ENCODE results near the gene FGF12.

FGF12 gene

DNA sequence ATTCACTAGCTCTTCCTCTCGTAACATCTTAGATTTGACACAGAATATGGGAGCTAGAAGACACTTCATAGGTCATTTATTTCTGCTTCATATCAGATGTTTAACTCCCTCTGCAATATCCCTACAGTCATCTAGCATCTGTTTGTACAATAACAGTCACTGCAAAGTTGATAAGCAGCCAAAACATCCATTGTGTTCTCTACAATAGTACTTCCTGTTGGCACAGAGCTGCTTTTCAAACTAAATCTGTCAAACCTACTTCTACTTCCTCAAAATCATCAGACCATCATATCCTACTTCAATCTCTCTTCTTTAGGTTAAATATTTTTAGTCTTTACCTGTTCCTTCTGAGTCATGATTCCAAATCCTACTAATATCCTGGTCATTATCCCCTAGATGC is 233.2 kb downstream of the FGF12 start:
- WGBS = 92% methylated on average over 1 of the region's 1 CpG
- Histone ChIP-seq H3K9me3 (ENCODE audit: insufficient read depth, low read depth, low read length) (no peaks in the 10 kb centered on the region), H3K4me1 (ENCODE audit: insufficient read depth, low read length) (no peaks in the 10 kb centered on the region), H3K27ac (ENCODE audit: low read depth, low read length) (no peak overlapping the region), H3K36me3 (ENCODE audit: insufficient read depth, low read length) (no peaks in the 10 kb centered on the region), H3K9ac (ENCODE audit: low read depth, low read length) (no peak overlapping the region), H3K4me3 (ENCODE audit: low read length) (no peak overlapping the region), H3K27me3 (ENCODE audit: insufficient read depth, low read length) (no peaks in the 10 kb centered on the region)

GRCh38 chr3:192490720-192491119 is 236.6 kb downstream of the FGF12 start:
- no peak overlapping the region for H3K9ac ChIP-seq (ENCODE audit: low read depth, low read length)
- H3K4me1 ChIP-seq (ENCODE audit: insufficient read depth, low read length) = no peaks in the 10 kb centered on the region
- no peak overlapping the region for H3K27ac ChIP-seq (ENCODE audit: low read depth, low read length)
- no peaks in the 10 kb centered on the region for H3K9me3 ChIP-seq (ENCODE audit: insufficient read depth, low read depth, low read length)
- 97% methylated on average over 3 of the region's 4 CpGs for WGBS
- H3K27me3 ChIP-seq (ENCODE audit: insufficient read depth, low read length) = no peaks in the 10 kb centered on the region
- no peaks in the 10 kb centered on the region for H3K36me3 ChIP-seq (ENCODE audit: insufficient read depth, low read length)
- H3K4me3 ChIP-seq (ENCODE audit: low read length) = no peak overlapping the region

- Histone ChIP-seq H3K36me3 (ENCODE audit: insufficient read depth, low read length) (no peaks in the 10 kb centered on the region), H3K9me3 (ENCODE audit: insufficient read depth, low read depth, low read length) (no peaks in the 10 kb centered on the region), H3K27me3 (ENCODE audit: insufficient read depth, low read length) (no peaks in the 10 kb centered on the region), H3K4me1 (ENCODE audit: insufficient read depth, low read length) (no peaks in the 10 kb centered on the region), H3K27ac (ENCODE audit: low read depth, low read length) (no peak overlapping the region), H3K4me3 (ENCODE audit: low read length) (no peak overlapping the region), H3K9ac (ENCODE audit: low read depth, low read length) (no peak overlapping the region)
- WGBS = 88% methylated on average over 1 of the region's 2 CpGs
These were observed 237.8 kb downstream of the FGF12 start for GRCh38 chr3:192489579-192489978.

DNA sequence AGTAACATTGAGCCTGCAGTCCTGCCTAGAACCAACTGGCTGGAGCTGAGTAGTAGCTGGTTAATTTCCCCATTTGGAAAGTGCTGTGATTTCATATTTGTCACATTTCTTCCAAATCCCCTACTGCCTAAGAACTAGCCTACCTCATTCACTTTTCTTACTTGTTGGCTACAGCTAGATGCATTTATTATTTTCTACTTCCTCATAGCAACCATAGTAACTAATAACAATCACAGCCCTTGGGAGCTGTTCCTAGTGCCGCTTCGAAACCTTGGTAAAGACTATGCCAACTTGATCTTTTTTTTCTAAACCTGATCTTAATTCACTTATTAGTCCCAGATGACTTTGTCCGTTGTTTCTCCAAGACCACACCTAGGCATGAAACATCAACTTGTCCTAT is 240.3 kb downstream of the FGF12 start:
- Histone ChIP-seq H3K4me3 (ENCODE audit: low read length) (no peak overlapping the region), H3K36me3 (ENCODE audit: insufficient read depth, low read length) (no peaks in the 10 kb centered on the region), H3K9me3 (ENCODE audit: insufficient read depth, low read depth, low read length) (no peaks in the 10 kb centered on the region), H3K9ac (ENCODE audit: low read depth, low read length) (no peak overlapping the region), H3K4me1 (ENCODE audit: insufficient read depth, low read length) (no peaks in the 10 kb centered on the region), H3K27ac (ENCODE audit: low read depth, low read length) (no peak overlapping the region), H3K27me3 (ENCODE audit: insufficient read depth, low read length) (no peaks in the 10 kb centered on the region)
- WGBS = 93% methylated on average over 3 of the region's 3 CpGs

DNA sequence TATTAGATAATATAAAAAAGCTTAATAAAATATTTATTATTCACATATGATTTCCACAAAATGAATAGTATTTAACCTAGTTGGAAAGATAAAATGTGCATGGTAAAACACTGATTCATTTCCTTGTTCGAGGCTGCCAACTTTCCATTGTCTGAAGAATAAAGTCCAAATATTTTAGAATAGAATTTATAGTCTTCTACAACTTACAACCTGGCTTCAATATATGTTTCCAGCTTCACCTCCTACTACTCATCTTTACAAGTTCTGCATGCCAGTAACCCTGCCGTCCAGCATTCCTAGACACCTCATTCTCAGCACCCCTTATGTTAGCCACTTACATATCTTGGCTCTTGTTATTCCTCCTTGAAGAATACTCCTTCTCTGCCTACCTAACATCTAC is 244.5 kb downstream of the FGF12 start:
- WGBS = 83% methylated on average over 1 of the region's 2 CpGs
- no peak overlapping the region for H3K4me3 ChIP-seq (ENCODE audit: low read length)
- H3K9ac ChIP-seq (ENCODE audit: low read depth, low read length) = no peak overlapping the region
- H3K27ac ChIP-seq (ENCODE audit: low read depth, low read length) = no peak overlapping the region
- no peaks in the 10 kb centered on the region for H3K36me3 ChIP-seq (ENCODE audit: insufficient read depth, low read length)
- H3K4me1 ChIP-seq (ENCODE audit: insufficient read depth, low read length) = no peaks in the 10 kb centered on the region
- no peaks in the 10 kb centered on the region for H3K9me3 ChIP-seq (ENCODE audit: insufficient read depth, low read depth, low read length)
- no peaks in the 10 kb centered on the region for H3K27me3 ChIP-seq (ENCODE audit: insufficient read depth, low read length)

GRCh38 chr3:192482391-192482790 is 244.9 kb downstream of the FGF12 start:
- Histone ChIP-seq H3K4me1 (ENCODE audit: insufficient read depth, low read length) (no peaks in the 10 kb centered on the region), H3K9me3 (ENCODE audit: insufficient read depth, low read depth, low read length) (no peaks in the 10 kb centered on the region), H3K27me3 (ENCODE audit: insufficient read depth, low read length) (no peaks in the 10 kb centered on the region), H3K4me3 (ENCODE audit: low read length) (no peak overlapping the region), H3K27ac (ENCODE audit: low read depth, low read length) (no peak overlapping the region), H3K36me3 (ENCODE audit: insufficient read depth, low read length) (no peaks in the 10 kb centered on the region), H3K9ac (ENCODE audit: low read depth, low read length) (no peak overlapping the region)
- 91% methylated on average over 6 of the region's 7 CpGs for WGBS

- no peak overlapping the region for H3K4me3 ChIP-seq (ENCODE audit: low read length)
- no peaks in the 10 kb centered on the region for H3K27me3 ChIP-seq (ENCODE audit: insufficient read depth, low read length)
- no peak overlapping the region for H3K9ac ChIP-seq (ENCODE audit: low read depth, low read length)
- 91% methylated on average over 5 of the region's 5 CpGs for WGBS
- no peaks in the 10 kb centered on the region for H3K4me1 ChIP-seq (ENCODE audit: insufficient read depth, low read length)
- H3K27ac ChIP-seq (ENCODE audit: low read depth, low read length) = no peak overlapping the region
- no peaks in the 10 kb centered on the region for H3K36me3 ChIP-seq (ENCODE audit: insufficient read depth, low read length)
- no peaks in the 10 kb centered on the region for H3K9me3 ChIP-seq (ENCODE audit: insufficient read depth, low read depth, low read length)
These were observed 245.7 kb downstream of the FGF12 start for GRCh38 chr3:192481638-192482037.

DNA sequence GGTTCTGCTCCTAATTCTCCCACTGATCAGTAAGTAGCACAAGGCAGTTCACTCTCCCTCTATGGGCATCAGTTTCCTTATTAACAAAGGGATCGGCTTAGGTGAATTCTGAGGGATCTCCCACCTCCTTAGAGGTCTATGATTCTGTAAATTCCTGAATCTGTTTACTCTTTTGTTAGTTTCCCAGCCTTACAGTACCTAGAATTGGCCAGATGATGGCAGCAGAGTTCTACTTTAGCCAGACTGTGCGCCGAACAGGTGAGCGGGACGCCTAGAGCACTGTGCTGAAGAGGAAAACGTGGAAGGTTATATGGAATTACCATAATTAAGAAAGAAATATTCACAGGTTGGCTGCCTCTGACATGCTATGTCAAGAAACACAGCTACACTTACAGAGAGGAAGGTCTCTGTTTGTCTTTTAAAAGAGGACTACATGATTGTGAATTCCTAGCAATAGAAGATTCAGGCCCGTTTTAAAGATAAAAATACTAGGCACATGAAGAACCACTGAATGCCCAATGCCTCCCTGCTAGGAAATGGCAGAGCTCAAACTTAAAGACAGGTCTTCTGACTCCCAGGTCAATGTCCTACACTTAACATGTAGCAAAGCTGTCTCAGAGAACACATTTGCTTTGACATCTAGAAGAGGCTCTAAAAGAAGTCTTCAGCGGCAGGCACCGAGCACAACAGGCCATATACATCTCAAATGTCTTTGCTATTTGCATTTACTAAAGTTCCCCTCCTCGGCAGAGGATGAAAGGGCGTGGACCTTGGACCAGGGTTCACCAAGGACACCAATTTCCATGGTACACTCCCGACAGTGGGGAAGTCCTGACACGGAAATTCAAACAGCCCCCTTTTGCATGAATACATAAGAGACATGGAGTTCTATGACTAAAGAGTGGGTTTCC is 259.9 kb downstream of the FGF12 start:
- 45% methylated on average over 12 of the region's 13 CpGs for whole genome bisulfite sequencing
- H3K9me3 ChIP-seq (ENCODE audit: insufficient read depth, low read depth, low read length) = no peaks in the 10 kb centered on the region
- H3K27ac ChIP-seq (ENCODE audit: low read depth, low read length) = no peak overlapping the region
- H3K4me3 ChIP-seq (ENCODE audit: low read length) = no peak overlapping the region
- H3K27me3 ChIP-seq (ENCODE audit: insufficient read depth, low read length) = 0 out of 2 replicates have a peak, but pooled peaks cover 2% of the 10 kb centered on the region
- no peaks in the 10 kb centered on the region for H3K36me3 ChIP-seq (ENCODE audit: insufficient read depth, low read length)
- no peak overlapping the region for H3K9ac ChIP-seq (ENCODE audit: low read depth, low read length)
- no peaks in the 10 kb centered on the region for H3K4me1 ChIP-seq (ENCODE audit: insufficient read depth, low read length)

DNA sequence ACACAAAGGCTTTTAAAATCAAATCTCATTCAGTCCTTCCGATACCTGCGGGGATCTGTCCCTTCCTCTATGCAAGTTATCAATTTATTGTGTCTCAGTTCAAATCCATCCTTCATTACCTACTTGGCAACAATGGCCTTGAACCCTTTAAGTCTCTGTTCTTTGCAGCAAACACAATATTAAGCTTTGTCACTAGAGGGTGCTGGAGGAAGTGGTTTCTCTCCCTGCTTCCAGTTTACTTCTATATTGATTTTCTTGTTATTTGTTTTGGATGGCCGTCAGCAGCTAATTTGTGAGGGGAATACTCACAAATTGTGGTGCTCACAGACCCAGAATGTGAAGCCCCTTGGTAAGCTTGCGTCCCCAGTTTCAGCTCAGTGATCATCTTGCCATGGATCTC is 278.3 kb downstream of the FGF12 start:
- Histone ChIP-seq H3K9me3 (ENCODE audit: insufficient read depth, low read depth, low read length) (no peaks in the 10 kb centered on the region), H3K27ac (ENCODE audit: low read depth, low read length) (no peak overlapping the region), H3K4me1 (ENCODE audit: insufficient read depth, low read length) (peaks cover 17% of the 10 kb centered on the region), H3K9ac (ENCODE audit: low read depth, low read length) (no peak overlapping the region), H3K27me3 (ENCODE audit: insufficient read depth, low read length) (no peaks in the 10 kb centered on the region), H3K36me3 (ENCODE audit: insufficient read depth, low read length) (no peaks in the 10 kb centered on the region), H3K4me3 (ENCODE audit: low read length) (no peak overlapping the region)
- WGBS = 92% methylated on average over 4 of the region's 4 CpGs

GRCh38 chr3:192445770-192446644 is 281.3 kb downstream of the FGF12 start:
- H3K36me3 ChIP-seq (ENCODE audit: insufficient read depth, low read length) = no peaks in the 10 kb centered on the region
- H3K27ac ChIP-seq (ENCODE audit: low read depth, low read length) = no peak overlapping the region
- no peaks in the 10 kb centered on the region for H3K27me3 ChIP-seq (ENCODE audit: insufficient read depth, low read length)
- peaks cover 17% of the 10 kb centered on the region for H3K4me1 ChIP-seq (ENCODE audit: insufficient read depth, low read length)
- whole genome bisulfite sequencing = 85% methylated on average over 10 of the region's 10 CpGs
- H3K9me3 ChIP-seq (ENCODE audit: insufficient read depth, low read depth, low read length) = no peaks in the 10 kb centered on the region
- H3K4me3 ChIP-seq (ENCODE audit: low read length) = no peak overlapping the region
- no peak overlapping the region for H3K9ac ChIP-seq (ENCODE audit: low read depth, low read length)

GRCh38 chr3:192444791-192445106 is 282.6 kb downstream of the FGF12 start:
- H3K27me3 ChIP-seq (ENCODE audit: insufficient read depth, low read length) = no peaks in the 10 kb centered on the region
- 46% methylated on average over 4 of the region's 4 CpGs for WGBS
- peaks cover 17% of the 10 kb centered on the region for H3K4me1 ChIP-seq (ENCODE audit: insufficient read depth, low read length)
- H3K36me3 ChIP-seq (ENCODE audit: insufficient read depth, low read length) = no peaks in the 10 kb centered on the region
- no peak overlapping the region for H3K27ac ChIP-seq (ENCODE audit: low read depth, low read length)
- no peak overlapping the region for H3K9ac ChIP-seq (ENCODE audit: low read depth, low read length)
- H3K9me3 ChIP-seq (ENCODE audit: insufficient read depth, low read depth, low read length) = no peaks in the 10 kb centered on the region
- no peak overlapping the region for H3K4me3 ChIP-seq (ENCODE audit: low read length)
